Activated CD4-positive, CD25-positive, alpha-beta regulatory T cell treated with anti-CD3 and anti-CD28 coated beads, Interleukin-2, amount 50 U/mL, for 16 hours (primary cell): ENCODE data around the gene ACSM2A.
"Not testable (repeated sequence)": the region's sequence is repeated elsewhere in the genome, so short reads cannot be mapped to it uniquely, and the experiment has no call there.

Experiments used
- DNase-seq: peaks from one replicate; pipeline ENCODE4 v3.0.0-alpha.2; 2020; ENCODE audit warnings: low read depth, low spot score

ACSM2A gene

GRCh38 chr16:20446652-20447393, 4.5 kb upstream of the ACSM2A start:
- not testable (repeated sequence) for DNase-seq

- DNase-seq: not testable (repeated sequence)
Measured at GRCh38 chr16:20453633-20454032, 2.3 kb downstream of the ACSM2A start.

- not testable (repeated sequence) for DNase-seq
Measured at GRCh38 chr16:20459227-20459626, 7.9 kb downstream of the ACSM2A start.

- not testable (repeated sequence) for DNase-seq
Measured at GRCh38 chr16:20460313-20460712, 9.0 kb downstream of the ACSM2A start.

GRCh38 chr16:20468954-20469353, 17.6 kb downstream of the ACSM2A start:
- not testable (repeated sequence) for DNase-seq

- not testable (repeated sequence) for DNase-seq
Measured at GRCh38 chr16:20469930-20470329, 18.6 kb downstream of the ACSM2A start.

GRCh38 chr16:20470732-20471131, 19.4 kb downstream of the ACSM2A start:
- DNase-seq: not testable (repeated sequence)

GRCh38 chr16:20477188-20477744, 25.9 kb downstream of the ACSM2A start:
- not testable (repeated sequence) for DNase-seq

GRCh38 chr16:20483989-20484388, 32.7 kb downstream of the ACSM2A start:
- DNase-seq: not testable (repeated sequence)

GRCh38 chr16:20484726-20485125, 33.4 kb downstream of the ACSM2A start:
- no peak for DNase-seq

GRCh38 chr16:20485408-20485807, 34.1 kb downstream of the ACSM2A start:
- no peak for DNase-seq

GRCh38 chr16:20490994-20491393, 39.7 kb downstream of the ACSM2A start:
- not testable (repeated sequence) for DNase-seq

GRCh38 chr16:20491448-20491847, 40.1 kb downstream of the ACSM2A start:
- DNase-seq: not testable (repeated sequence)

GRCh38 chr16:20504418-20504817, 53.1 kb downstream of the ACSM2A start:
- DNase-seq: no peak

GRCh38 chr16:20507280-20507679, 56.0 kb downstream of the ACSM2A start:
- no peak for DNase-seq

GRCh38 chr16:20510323-20510722, 59.0 kb downstream of the ACSM2A start:
- DNase-seq: no peak

GRCh38 chr16:20515688-20516090, 64.4 kb downstream of the ACSM2A start:
- DNase-seq: no peak

- DNase-seq: no peak
Measured at GRCh38 chr16:20517149-20517548, 65.8 kb downstream of the ACSM2A start.

GRCh38 chr16:20519231-20519630, 67.9 kb downstream of the ACSM2A start:
- no peak for DNase-seq

GRCh38 chr16:20520103-20520502, 68.8 kb downstream of the ACSM2A start:
- no peak for DNase-seq

GRCh38 chr16:20531795-20532194, 80.5 kb downstream of the ACSM2A start:
- DNase-seq: not testable (repeated sequence)

GRCh38 chr16:20532284-20532792, 81.0 kb downstream of the ACSM2A start:
- not testable (repeated sequence) for DNase-seq

GRCh38 chr16:20536669-20537068, 85.3 kb downstream of the ACSM2A start:
- DNase-seq: not testable (repeated sequence)
